ENCODE data around the gene SMARCC1. TPM values are rescaled to one million over a fixed set of nuclear protein-coding genes. Genes with fewer than 3 reads are reported as not detected.
"Not testable (repeated sequence)": the region's sequence is repeated elsewhere in the genome, so short reads cannot be mapped to it uniquely, and the experiment has no call there.

SMARCC1 gene
- total RNA-seq, 6 donors from 2014 or later: 33.1 to 58.2 (median 49.4) TPM

DNA sequence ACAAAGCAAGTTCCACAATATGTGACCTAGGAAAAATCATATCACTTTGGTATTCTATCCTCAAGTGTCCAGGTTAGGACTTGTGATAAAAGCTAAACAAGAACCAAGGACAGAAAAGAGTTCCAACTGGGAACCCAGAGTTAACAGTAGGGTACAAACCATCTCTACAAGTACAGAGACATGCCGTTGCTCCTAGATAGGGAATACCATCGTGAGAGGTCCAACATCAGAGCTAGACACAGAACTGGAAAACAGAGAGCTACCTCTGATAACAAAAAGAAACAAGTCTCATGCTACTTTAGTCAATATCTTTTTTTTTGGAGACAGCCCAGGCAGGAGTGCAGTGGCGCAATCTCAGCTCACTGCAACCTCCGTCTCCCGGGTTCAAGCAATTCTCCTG lies 37.8 kb downstream of the SMARCC1 start:
- DNase-seq (no peak), ATAC-seq (ENCODE audit: low FRiP score in 2 of 2) (no peak)
- Histone ChIP-seq H3K36me3 (peaks cover 0 to 21% (median 4%) of the 10 kb centered on the region in 4 donors), H3K27ac (no peak overlapping the region), H3K9me3 (no peaks in the 10 kb centered on the region), H3K4me1 (peaks cover 0 to 15% (median 3%) of the 10 kb centered on the region in 4 donors), H3K4me3 (no peak overlapping the region), H3K27me3 (no peaks in the 10 kb centered on the region)
- TF ChIP-seq POLR2A (IDR thresholded peaks at IDR 0.05): no peak
- TF ChIP-seq, protein P1, sequence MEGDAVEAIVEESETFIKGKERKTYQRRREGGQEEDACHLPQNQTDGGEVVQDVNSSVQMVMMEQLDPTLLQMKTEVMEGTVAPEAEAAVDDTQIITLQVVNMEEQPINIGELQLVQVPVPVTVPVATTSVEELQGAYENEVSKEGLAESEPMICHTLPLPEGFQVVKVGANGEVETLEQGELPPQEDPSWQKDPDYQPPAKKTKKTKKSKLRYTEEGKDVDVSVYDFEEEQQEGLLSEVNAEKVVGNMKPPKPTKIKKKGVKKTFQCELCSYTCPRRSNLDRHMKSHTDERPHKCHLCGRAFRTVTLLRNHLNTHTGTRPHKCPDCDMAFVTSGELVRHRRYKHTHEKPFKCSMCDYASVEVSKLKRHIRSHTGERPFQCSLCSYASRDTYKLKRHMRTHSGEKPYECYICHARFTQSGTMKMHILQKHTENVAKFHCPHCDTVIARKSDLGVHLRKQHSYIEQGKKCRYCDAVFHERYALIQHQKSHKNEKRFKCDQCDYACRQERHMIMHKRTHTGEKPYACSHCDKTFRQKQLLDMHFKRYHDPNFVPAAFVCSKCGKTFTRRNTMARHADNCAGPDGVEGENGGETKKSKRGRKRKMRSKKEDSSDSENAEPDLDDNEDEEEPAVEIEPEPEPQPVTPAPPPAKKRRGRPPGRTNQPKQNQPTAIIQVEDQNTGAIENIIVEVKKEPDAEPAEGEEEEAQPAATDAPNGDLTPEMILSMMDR (IDR thresholded peaks at IDR 0.05): no peak
- WGBS, 2 donors: 86 to 93% methylated on average over 5 of the region's 5 CpGs

DNA sequence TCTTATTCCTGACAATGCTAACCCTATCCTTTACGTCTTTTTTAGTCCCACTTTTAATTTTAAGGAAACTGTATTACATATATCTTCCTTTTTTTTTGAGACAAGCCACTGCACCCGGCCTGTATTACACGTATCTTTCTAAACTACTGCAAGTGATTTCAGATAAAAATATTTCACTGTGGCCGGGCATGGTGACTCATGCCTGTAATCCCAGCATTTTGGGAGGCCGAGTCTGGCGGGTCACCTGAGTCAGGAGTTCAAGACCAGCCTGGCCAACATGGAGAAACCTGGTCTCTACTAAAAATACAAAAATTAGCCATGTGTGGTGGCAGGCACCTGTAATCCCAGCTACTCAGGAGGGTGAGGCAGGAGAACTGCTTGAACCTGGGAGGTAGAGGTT lies 38.3 kb downstream of the SMARCC1 start:
- Histone ChIP-seq H3K36me3 (peaks cover 0 to 21% (median 4%) of the 10 kb centered on the region in 4 donors), H3K4me1 (peaks cover 0 to 15% (median 3%) of the 10 kb centered on the region in 4 donors)
- WGBS, 2 donors: 71 to 80% methylated on average over 6 of the region's 6 CpGs
- not testable (repeated sequence) for H3K27me3 ChIP-seq; H3K9me3 ChIP-seq; H3K4me3 ChIP-seq; ATAC-seq (ENCODE audit: low FRiP score in 2 of 2); DNase-seq; H3K27ac ChIP-seq

DNA sequence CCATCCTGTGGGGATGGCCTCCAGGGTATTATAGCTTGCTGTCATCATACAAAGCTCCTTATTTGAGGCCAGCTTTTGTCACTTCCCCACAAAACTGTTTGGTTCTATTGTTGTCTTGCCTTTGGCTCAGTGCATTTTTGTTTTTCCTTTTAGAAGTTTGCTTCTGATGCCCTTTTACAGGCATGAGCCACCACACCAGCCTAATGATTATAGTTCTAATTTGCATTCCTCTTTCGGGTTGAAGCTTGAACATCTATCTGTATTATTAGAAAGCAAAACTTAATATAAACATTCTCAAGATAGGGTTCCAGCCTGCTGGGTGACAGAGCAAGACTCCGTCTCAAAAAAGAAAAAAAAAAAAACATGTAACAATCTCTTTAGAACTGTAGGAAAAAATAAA lies 39.8 kb downstream of the SMARCC1 start:
- ATAC-seq (ENCODE audit: low FRiP score in 2 of 2) (no peak), DNase-seq (no peak)
- H3K4me1 ChIP-seq: peaks cover 0 to 15% (median 3%) of the 10 kb centered on the region in 4 donors
- no peak overlapping the region for H3K27ac ChIP-seq
- no peak overlapping the region for H3K4me3 ChIP-seq
- H3K9me3 ChIP-seq: no peaks in the 10 kb centered on the region
- 69 to 84% methylated on average over 2 of the region's 2 CpGs for WGBS, 2 donors
- peaks cover 0 to 30% (median 6%) of the 10 kb centered on the region in 4 donors for H3K36me3 ChIP-seq
- H3K27me3 ChIP-seq: no peaks in the 10 kb centered on the region
- TF ChIP-seq EP300 (IDR thresholded peaks at IDR 0.05) (no peak), POLR2A (IDR thresholded peaks at IDR 0.05) (no peak), POLR2AphosphoS5 (IDR thresholded peaks at IDR 0.05) (no peak)
- TF ChIP-seq, protein P1 (IDR thresholded peaks at IDR 0.05): no peak

DNA sequence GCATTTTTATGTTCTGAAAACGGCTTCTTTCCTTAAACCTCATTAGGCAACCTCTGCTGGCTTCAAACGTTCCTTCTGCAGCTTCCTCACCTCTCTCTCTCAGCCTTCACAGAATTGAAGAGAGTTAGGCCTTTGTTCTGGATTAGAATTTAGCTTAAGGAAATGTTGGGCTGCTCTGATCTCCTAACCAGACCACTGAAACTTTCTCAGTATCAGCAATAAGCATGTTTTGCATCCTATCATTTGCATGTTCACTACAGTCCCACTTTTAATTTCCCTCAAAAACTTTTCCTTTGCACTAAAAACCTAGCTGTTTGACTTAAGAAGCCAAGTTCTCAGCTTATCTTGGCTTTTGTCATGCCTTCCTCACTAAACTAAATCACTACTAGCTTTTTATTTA lies 49.5 kb downstream of the SMARCC1 start:
- DNase-seq: no peak
- H3K36me3 ChIP-seq: peaks cover 0 to 82% (median 37%) of the 10 kb centered on the region in 4 donors
- H3K4me1 ChIP-seq: no peaks in the 10 kb centered on the region
- H3K4me3 ChIP-seq: no peak overlapping the region
- no peak overlapping the region for H3K27ac ChIP-seq
- WGBS, 2 donors: 64 to 78% methylated on average over 2 of the region's 2 CpGs
- ATAC-seq (ENCODE audit: low FRiP score in 2 of 2): no peak
- no peaks in the 10 kb centered on the region for H3K9me3 ChIP-seq
- H3K27me3 ChIP-seq: no peaks in the 10 kb centered on the region
- TF ChIP-seq, protein P1 (IDR thresholded peaks at IDR 0.05): no peak
- TF ChIP-seq POLR2AphosphoS5 (IDR thresholded peaks at IDR 0.05): no peak
- no peak for TF ChIP-seq POLR2A (IDR thresholded peaks at IDR 0.05)
- no peak for TF ChIP-seq EP300 (IDR thresholded peaks at IDR 0.05)

DNA sequence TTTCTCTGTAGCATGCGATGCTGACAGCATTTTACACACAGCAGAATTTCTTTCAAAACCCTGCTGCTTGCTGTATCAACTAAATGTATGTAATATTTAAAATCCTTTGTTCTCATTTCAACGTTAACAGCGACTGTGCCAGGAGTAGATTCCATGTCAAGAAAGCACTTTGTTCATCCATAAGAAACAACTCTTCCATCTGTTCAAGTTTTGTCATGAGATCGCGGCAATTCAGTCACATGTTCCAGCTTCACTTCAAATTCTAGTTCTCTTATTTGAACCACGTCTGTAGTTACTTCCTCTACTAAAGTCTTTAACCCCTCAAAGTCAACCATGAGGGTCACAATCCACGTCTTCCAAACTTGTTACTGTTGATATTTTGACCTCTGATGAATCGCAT lies 50.6 kb downstream of the SMARCC1 start:
- Histone ChIP-seq H3K36me3 (peaks cover 0 to 85% (median 40%) of the 10 kb centered on the region in 4 donors), H3K27ac (no peak overlapping the region), H3K4me3 (no peak overlapping the region), H3K4me1 (no peaks in the 10 kb centered on the region), H3K9me3 (no peaks in the 10 kb centered on the region), H3K27me3 (no peaks in the 10 kb centered on the region)
- ATAC-seq (ENCODE audit: low FRiP score in 2 of 2) (no peak), DNase-seq (no peak)
- TF ChIP-seq, protein P1 (IDR thresholded peaks at IDR 0.05): no peak
- no peak for TF ChIP-seq POLR2AphosphoS5 (IDR thresholded peaks at IDR 0.05)
- no peak for TF ChIP-seq POLR2A (IDR thresholded peaks at IDR 0.05)
- no peak for TF ChIP-seq EP300 (IDR thresholded peaks at IDR 0.05)
- WGBS, 2 donors: 80 to 81% methylated on average over 8 of the region's 8 CpGs

Data from upper lobe of left lung (tissue), 6 donors.